Kidney glomerular epithelial cell (primary cell): ENCODE data around the gene MTIF3.
"Not testable (repeated sequence)": the region's sequence is repeated elsewhere in the genome, so short reads cannot be mapped to it uniquely, and the experiment has no call there.

ENCODE experiments used
- DNase-seq: peaks from one replicate; lab custom pipeline; 2025; lab: John Stamatoyannopoulos, UW

Gene MTIF3

DNA sequence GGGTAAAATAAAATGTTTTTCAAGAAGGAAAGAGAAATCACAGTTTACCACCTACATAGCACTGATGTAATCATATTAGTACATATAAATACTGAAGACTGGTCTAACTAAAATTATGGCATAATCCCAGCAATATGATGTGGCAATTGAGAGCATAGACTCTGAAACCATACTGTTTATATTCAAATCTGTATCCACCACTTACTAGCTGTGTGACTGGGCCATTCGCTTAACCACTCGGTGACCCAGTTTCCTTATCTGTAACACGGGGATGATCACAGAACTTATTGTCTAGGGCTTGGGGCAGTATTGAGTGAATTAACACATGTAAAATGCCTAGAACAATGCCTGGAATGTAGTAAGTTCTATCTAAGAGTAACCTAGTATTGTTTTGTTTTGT is 39.0 kb downstream of the MTIF3 start:
- no peak for DNase-seq

DNA sequence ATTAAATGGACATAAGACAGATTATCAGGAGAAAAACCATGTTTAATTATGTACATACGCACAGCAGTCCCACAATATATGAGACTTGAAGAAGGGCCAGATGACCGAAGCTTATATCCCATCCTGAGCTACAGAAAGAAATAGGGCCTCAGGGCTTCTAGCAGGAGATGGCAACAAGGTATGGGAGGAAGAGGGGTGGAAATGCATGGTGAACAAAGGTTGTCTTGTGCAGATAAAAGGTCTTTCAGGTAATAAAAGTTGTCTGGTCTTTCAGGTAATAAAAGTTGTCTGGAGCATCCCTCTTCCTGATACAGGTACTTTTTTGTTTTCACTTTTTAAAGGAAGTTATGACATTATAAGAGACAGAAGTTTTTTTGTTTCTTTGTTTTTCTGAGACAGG is 41.4 kb downstream of the MTIF3 start:
- DNase-seq, result no peak

DNA sequence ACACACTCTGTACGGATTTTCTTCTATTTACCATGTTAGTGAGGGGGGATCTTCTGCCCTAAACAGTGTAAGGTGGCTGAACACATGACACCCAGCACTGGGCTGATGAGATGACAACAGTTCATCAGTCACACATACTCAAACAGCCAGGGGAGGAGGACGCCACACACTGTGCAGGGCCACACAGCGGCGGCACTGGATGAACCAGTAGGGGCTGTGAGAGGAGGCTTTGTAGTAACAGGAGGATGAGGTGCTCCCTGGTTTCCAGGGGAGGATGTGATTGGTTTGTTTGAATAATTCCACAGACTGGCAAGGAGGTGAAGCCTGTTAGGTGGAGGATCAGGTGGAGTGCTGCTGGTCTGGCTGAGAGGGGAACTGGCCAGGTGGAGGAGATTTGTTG is 42.3 kb downstream of the MTIF3 start:
- DNase-seq, result no peak

DNA sequence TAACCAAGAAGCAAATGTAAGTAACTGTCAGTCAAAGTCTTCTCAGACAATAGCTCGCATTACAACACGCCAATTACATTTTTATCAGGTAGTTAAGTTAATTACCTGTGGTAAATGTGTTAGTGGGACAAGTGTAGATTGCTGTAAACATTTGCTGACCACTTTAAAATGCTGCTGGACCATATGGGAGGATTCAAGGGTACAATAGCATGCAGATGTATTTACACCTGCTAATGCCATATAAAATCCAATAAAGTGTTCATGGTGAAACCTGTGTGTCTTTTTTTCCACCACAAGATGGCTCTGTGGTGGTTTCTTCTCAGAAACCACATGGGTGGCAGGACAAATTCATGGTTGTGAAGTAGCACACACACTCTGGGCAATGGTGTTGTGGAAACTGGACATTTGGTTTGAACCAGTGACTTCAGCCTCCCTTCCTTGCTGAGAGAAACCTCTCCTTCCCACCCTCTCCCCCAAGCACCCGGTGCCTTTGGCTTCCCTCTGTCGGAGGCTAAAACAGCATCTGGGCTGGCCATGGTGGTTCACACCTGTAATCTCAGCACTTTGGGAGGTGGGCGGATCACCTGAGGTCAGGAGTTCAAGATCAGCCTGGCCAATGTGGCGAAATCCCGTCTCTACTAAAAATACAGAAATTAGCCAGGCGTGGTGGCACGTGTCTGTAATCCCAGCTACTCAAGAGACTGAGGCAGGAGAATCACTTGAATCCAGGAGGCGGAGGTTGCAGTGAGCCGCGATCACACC is 44.0 kb downstream of the MTIF3 start:
- peak; percentile 5 for DNase-seq

DNA sequence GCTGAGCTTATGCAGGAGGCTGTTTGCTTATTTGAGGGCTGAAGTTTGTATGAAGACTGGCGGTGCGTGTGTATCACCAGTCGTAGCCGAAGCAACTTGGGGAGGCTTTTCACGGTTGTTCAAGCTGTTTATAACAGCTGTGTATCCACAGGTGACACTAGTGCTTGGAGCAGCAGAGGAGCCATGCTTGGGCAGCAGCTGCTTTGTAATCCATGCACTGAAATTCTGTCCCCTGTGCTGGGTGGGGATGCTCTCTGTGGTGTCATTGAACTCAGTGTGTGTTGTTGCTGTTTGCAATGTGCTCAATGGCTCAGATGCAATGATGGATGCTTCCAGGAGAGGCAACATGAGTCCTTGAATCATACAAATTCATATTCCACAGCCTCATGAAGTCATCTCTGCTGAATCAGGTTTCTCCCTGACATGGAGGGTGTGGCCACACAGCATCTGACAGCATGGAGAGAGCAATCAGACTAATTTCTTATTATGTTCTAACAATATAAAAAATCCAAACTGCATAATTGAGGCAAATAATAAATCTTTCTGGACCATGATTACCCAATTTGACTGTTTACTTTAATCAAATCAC is 44.7 kb downstream of the MTIF3 start:
- no peak for DNase-seq

DNA sequence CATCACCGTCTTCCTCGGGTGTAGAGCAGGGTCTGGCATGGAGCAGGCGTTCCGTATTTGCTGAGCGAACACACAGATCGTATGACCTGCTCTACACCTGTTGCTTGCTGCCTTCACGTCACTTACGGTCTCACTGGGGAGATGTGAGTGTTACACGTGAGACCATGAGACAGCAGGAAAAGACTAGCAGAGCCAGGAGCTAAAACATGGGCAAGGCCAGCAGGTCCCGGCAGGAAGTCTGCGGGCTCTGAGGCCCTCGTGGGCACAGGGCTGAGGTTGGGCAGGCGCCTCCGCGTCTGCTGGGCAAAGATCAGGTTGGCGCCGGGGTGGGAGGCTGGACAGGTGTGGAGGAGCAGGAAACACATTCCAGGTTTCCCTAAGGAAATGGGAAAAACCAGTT is 45.7 kb downstream of the MTIF3 start:
- DNase-seq, result no peak

DNA sequence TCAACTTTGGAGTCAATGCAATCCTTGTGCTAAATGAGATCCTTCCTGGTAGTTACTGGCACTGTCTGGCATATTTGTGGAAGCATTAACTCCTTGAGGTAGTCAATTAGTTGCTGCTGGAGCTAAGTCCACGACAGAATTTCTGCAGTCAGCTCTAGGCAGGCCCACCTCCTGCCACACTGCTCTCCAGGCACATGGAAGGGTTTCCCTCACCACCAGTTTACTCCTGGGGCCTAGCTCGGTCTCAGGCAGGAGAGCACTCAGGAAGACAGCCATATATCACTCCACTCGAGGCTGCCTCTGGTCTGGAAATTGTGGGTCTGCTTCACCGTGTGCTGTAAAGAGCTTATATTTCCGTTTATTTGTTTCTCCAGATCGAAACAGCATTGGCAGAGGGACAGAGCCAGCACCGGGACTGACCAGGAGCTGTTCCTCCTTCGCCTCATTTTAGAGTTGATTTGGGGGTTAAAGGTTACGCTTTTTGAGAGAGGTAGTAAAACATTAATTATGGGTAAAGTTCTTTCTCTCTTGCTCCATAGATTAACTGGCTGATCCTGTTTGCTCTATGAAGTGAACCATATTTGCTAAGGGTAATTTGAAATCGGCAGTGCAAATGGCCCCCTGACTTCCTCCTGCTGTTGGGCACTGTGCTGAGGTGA is 46.5 kb downstream of the MTIF3 start:
- DNase-seq, result no peak

DNA sequence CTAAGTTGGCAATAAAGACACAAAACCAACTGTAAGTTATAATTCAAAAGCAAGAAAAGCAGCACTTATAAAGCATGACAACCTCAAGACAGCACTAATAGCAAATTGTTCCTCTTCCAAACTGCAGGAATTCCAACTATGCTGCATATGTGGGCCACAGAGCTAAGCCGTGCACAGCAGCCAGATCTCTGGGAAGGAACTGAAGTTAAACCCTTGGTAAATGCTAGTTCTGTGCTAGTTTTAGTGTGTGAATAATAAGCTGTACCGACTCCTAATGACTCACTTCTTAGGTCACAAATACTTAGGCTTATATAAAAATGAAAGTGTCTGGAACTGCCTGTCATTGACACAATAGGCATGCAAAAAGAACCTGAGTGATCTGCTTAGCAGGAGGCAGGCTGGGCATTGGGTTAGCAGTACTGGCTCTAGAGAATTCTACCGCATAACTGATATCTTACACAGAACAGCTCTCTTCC is 47.1 kb downstream of the MTIF3 start:
- peak; percentile 63 for DNase-seq

DNA sequence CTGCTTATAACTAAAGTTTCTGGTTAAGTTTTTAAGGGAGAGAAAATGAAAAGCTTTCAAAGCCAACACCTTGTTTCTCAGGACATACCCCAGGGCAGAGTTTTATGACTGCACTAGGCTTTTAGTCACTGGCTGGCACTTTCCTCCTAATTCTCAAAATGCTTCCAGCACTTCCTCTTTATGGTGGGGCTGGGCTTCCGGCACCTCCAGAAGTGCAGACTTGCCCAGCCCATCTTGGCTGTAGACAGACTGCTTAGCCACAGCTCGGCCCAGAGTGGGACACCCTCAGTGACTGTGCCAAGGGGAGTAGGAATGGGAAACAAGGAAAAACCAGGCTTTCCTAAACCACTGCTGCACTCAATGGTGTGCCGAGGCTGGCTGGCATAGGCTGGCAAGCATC is 49.2 kb downstream of the MTIF3 start:
- no peak for DNase-seq

DNA sequence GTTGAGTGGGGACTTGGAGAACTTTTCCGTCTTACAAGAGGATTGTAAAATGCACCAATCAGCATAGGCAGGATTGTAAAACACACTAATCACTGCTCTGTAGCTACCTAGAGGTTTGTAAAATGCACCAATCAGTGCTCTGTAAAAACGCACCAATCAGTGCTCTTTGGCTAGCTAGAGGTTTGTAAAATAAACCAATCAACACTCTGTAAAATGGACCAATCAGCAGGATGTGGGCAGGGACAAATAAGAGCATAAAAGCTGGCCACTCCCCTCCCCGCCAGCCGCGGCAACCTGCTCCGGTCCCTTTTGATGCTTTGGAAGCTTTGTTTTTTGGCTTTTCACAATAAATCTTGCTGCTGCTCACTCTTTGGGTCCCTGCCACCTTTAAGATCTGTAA is 50.0 kb downstream of the MTIF3 start:
- DNase-seq, result not testable (repeated sequence)

DNA sequence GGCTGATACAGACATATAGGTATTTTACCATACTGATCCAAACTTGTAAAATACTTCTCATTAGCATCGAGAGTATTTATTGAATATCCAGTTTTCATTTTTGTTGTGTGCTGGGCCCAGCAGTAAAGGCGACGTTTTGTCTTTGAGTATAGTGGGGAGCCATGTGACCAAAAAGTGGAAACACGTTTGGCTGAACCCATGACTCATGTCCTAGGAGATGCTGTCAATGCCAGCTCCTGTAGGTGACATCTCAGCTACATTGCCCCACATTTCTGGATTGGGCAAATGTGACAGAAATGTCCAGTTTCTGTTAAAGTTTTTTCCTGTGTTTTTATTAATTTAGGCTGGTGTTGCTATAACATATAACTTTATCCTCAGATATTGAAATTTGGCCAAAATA is 52.0 kb downstream of the MTIF3 start:
- no peak for DNase-seq

DNA sequence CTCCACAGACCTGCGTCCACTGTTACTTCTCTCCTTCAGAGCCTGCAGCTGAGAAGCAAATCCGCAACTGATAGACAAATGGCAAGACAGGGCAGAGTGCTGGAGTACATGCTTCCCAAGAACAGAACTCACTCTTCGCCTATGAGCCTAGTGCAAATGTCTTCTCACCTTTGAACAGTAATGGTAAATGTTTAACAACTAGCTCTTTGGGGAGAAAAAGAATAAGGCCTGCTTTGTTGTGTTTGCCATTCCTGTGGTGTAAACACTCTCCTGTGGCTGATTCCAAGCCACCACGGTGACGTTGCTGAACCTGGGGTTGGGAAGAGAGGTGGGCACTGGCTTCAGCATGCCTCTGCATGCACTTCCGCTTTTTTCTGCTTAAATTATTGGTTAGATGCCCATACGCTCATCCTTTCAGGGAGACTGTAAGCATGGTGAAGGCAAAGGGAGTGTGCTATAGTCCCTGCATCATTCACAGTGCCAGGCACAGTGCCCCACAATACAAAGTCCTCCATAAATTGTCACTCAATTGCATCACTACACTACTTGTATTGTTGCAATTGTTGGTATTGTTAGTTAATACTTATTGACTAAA is 54.0 kb downstream of the MTIF3 start:
- no peak for DNase-seq

DNA sequence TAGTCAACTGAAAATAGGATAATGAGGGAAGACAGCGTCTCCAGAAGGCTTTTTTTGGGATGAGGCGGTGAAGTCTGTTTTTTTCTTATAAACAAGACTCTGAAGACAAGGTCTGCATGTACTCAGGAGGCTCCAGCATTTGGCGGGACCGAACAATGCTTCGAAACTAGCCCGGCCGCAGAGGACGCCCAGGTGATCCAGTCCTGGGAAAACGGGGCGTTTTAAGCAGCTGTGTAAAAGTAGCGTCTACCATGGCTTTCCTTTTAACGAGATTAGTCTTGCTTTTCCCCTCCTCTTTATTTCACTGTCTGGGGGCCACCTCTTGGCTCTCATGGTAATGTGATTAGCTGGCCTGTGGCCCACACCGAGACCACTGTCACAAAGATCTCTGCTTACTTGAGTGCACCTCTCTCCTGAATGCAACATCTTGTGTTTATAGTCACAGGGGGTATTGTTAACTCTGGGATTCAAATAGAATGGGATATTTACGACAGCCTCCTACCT is 55.3 kb downstream of the MTIF3 start:
- no peak for DNase-seq

DNA sequence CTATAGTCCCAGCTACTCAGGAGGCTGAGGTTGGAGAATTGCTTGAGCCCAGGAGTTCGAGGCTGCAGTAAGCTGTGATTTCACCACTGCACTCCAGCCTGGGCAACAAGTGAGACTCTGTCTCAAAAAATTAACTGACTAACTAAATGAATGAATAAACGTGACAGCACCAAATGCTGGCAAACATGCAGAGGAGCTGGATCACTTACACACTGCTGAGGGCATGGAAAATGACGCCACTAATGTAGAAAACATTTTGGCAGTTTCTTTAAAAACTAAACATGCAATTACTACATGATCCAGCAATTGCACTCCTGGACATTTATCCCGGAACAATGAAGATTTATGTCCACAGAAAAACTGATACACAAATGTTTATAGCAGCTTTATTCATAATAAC is 57.3 kb downstream of the MTIF3 start:
- no peak for DNase-seq

DNA sequence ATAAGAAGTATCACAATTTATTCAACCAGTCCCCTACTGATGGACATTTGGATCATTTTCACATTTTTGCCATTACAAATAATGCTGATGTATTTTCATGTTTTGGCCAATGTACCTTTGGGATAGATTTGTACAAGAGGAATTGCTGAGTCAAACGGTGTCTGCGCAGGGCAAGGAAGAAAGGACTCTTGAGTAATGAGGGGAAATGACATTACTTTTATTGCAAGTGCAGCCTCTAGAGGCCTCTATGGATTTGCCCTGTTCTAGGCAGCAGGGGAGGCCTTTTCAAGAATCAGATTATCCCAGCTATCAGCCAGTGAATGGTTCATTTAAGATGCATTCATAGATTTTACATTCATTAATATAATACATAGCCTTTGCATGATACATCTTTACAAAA is 58.9 kb downstream of the MTIF3 start:
- no peak for DNase-seq

DNA sequence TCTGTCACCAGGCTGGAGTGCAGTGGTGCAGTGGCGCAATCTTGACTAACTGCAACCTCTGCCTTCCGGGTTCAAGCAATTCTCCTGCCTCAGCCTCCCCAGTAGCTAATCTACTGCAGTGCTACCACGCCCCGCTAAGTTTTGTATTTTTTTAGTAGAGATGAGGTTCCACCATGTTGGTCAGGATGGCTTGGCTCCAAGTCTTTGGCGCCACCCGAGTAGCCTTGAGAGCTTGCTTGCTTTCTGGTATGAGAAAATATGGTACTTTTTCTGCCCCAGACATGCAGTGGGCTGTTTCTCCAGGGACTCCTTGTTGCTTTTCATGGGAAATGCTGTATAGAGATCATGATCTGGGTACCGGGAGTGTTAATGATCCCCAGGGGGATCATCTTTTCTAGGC is 60.5 kb downstream of the MTIF3 start:
- DNase-seq, result no peak

DNA sequence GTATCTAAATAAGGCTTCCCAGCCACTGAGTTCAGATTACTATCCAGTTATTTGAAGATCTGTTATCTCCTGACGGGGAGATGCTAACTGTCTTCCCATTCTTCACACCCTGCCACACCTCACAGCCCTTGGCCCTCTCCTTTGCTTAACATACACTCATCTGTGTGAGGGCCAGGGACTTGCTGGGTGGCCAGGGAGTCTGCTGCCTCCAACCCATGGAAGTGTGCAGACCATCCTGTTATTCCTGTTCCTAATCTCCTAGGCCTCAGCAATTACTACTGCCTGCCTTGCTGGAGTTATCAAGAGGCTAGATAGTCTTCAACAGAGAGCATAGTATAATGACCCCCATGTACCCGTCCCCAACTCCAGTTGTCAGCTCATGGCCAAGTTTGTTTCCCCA is 62.1 kb downstream of the MTIF3 start:
- no peak for DNase-seq
